ENCODE data around the gene SCD5. TPM values are rescaled to one million over a fixed set of nuclear protein-coding genes. Genes with fewer than 3 reads are reported as not detected.
A peak's percentile ranks its signal among the peaks of the same experiment; 100 is the strongest.

SCD5 gene
- total and polyA plus RNA-seq, 9 of the 15 experiments (the other 6 are each of a cell fraction or from before 2014, with no cell fraction given): 0.01 to 0.20 (median 0.03) TPM; not detected in 5

GRCh38 chr4:82748810-82749470, 49.7 kb downstream of the SCD5 start:
- Histone ChIP-seq H3K4me1 (replicated peaks in 1 of 2; ENCODE audit: control insufficient read depth in 2 of 2, insufficient read depth in 2 of 2, low read length in 2 of 2) (no peaks in the 10 kb centered on the region), H3K36me3 (ENCODE audit: control insufficient read depth, insufficient read depth, low read length) (no peaks in the 10 kb centered on the region), H3K27me3 (ENCODE audit: control insufficient read depth in 2 of 2, insufficient read depth in 2 of 2, low read length in 2 of 2) (peaks cover 14 to 30% of the 10 kb centered on the region in 2 experiments; a peak in 4 of 5 replicates), H3K9me1 (ENCODE audit: control insufficient read depth, insufficient read depth, low read length) (no peaks in the 10 kb centered on the region), H3K79me2 (ENCODE audit: control insufficient read depth, insufficient read depth, low read length) (no peaks in the 10 kb centered on the region), H3K9me3 (replicated peaks; ENCODE audit: control insufficient read depth, insufficient read depth, low read depth, low read length) (no peaks in the 10 kb centered on the region), H3K4me3 (no peak overlapping the region), H3K9ac (ENCODE audit: insufficient read depth in 1 of 2, low read depth in 2 of 2, low read length in 2 of 2) (no peak overlapping the region), H4K20me1 (replicated peaks; ENCODE audit: control insufficient read depth, insufficient read depth, low read length) (no peaks in the 10 kb centered on the region), H3K27ac (ENCODE audit: extremely low read depth, low read depth, low read length) (no peak overlapping the region), H3K4me2 (ENCODE audit: insufficient read depth, low read length) (no peak overlapping the region), H2AFZ (ENCODE audit: low read depth, low read length) (no peak overlapping the region)
- ChIA-PET POLR2A (interaction anchor here (0.6 kb wide), 1 partner anchor 389 kb away, joined by 4 read pairs; no protein-coding TSS in a partner anchor), CTCF (ENCODE audit: low intra/inter-chr PET ratio) (no interaction called here)
- in situ Hi-C loops (cut with MboI): no loop called here
- intact Hi-C loops (cut with micrococcal nuclease): no loop called here
- DNase-seq (ENCODE audit: extremely low read depth in 1 of 4, low spot score in 3 of 4) (peak in 2 of 4 experiments; percentile 18 to 22), ATAC-seq (0 out of 3 replicates have a peak, but pooled peaks have one; percentile 42), FAIRE-seq (no peak)
- BruUV-seq (replicated peaks): no TSS peak
- 0% methylated on average over 6 of the region's 6 CpGs for WGBS (ENCODE audit: insufficient coverage, low coverage, missing lambda C conversion rate)
- TF ChIP-seq ATF3 (IDR thresholded peaks at IDR 0.05): 0 out of 2 replicates have a peak, but pooled peaks have one; percentile 16
- no peak for TF ChIP-seq ATF3 (CRISPR knock-in tag; conservative IDR thresholded peaks at IDR 0.05)
- TF ChIP-seq FOSL1 (tag; conservative IDR thresholded peaks at IDR 0.05): peak; percentile 33; the same call in 1 of the 2 replicates
- TF ChIP-seq USF1 (CRISPR knock-in tag; IDR thresholded peaks at IDR 0.05): no peak
- TF ChIP-seq RUNX1 (IDR thresholded peaks at IDR 0.05; ENCODE audit: low read depth): no peak
- no peak for TF ChIP-seq LEF1 (IDR thresholded peaks at IDR 0.05)
- TF ChIP-seq CREM (IDR thresholded peaks at IDR 0.05; ENCODE audit: low read depth): peak; percentile 13; the same call in 1 of the 2 replicates
- TF ChIP-seq CHCHD3 (CRISPR knock-in tag; IDR thresholded peaks at IDR 0.05): no peak
- no peak for TF ChIP-seq PHF8 (IDR thresholded peaks at IDR 0.05; ENCODE audit: borderline replicate concordance, low read length)
- peak; percentile 14; the same call in 1 of the 2 replicates for TF ChIP-seq JUND (IDR thresholded peaks at IDR 0.05; ENCODE audit: borderline replicate concordance, low read depth, low read length)
- TF ChIP-seq JUND (tag; IDR thresholded peaks at IDR 0.05; ENCODE audit: borderline replicate concordance, low read depth, low read length): no peak
- no peak for TF ChIP-seq FOS (IDR thresholded peaks at IDR 0.05; ENCODE audit: extremely low read depth, insufficient read length)
- no peak for TF ChIP-seq POLR2B (IDR thresholded peaks at IDR 0.05; ENCODE audit: low read depth, partially characterized antibody)
- no peak for TF ChIP-seq NFYB (IDR thresholded peaks at IDR 0.05; ENCODE audit: extremely low read depth, insufficient read length)
- TF ChIP-seq ARID4B (CRISPR knock-in tag; IDR thresholded peaks at IDR 0.05): no peak
- TF ChIP-seq MECOM (CRISPR knock-in tag; IDR thresholded peaks at IDR 0.05): no peak
- no peak for TF ChIP-seq ZC3H11A (IDR thresholded peaks at IDR 0.05; ENCODE audit: low read depth, low read length)
